Breast epithelium (tissue), 3 donors: ENCODE measurements around the gene MAP3K5.

ENCODE experiments used
- CTCF ChIP-seq, 3 donors: fragments of 450-650 bp; IDR thresholded peaks; one replicate each; pipeline ENCODE4 v1.5.1; 2016 to 2017; ENCODE audit warnings: antibody characterized with exemption in 3 of 3, mild to moderate bottlenecking in 3 of 3, moderate library complexity in 3 of 3
- POLR2AphosphoS5 ChIP-seq, 3 donors: sonication (generic); formaldehyde crosslinking; IDR thresholded peaks; one replicate each; pipeline ENCODE4 v1.6.1; 2017; ENCODE audit warnings: antibody characterized with exemption in 3 of 3

GRCh38 chr6:136607932-136608772, 184.1 kb downstream of the MAP3K5 start:
- TF ChIP-seq CTCF (IDR thresholded peaks at IDR 0.05) (peak; percentile 15 to 74 (median 58)), POLR2AphosphoS5 (IDR thresholded peaks at IDR 0.05) (no peak)
